SK-N-MC (cell line): Measurements from ENCODE around the gene DSP.

Source experiments
- EZH2 ChIP-seq: fragments of 200-600 bp; sonication (generic); IDR thresholded peaks from one replicate; pipeline ENCODE4 v1.6.1; 2017; ENCODE audit warnings: antibody characterized with exemption
- FOXP2 ChIP-seq: optimal IDR thresholded peaks from 2 replicates; pipeline ENCODE3; 2011; ENCODE audit warnings: mild to moderate bottlenecking, moderate library complexity; ENCODE audit not compliant: insufficient read depth; ENCODE audit errors: extremely low read length, control extremely low read depth
- POLR2AphosphoS5 ChIP-seq: IDR thresholded peaks from 2 replicates; pipeline ENCODE4 v1.6.1; 2012; ENCODE audit warnings: mild to moderate bottlenecking, low read depth, low read length, borderline replicate concordance

DNA sequence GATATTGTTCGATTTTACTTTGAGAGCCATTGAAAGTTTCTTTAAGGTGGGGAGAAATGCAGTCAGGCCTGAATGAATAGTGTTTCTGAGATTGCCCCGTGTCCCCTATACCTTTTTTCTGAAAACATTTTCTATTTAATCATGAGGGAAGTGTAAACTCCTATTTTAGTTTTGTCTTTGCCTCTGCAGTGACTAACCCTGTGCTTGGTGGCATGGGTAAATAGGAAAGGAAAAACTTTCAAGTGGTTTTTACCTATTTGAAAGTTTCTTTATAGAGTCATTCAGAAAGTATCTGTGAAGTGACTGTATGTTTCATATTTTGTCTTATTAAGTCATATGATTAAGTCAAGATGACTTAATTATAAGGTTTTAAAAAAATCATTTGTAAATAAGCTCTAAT, 63.0 kb downstream of the DSP start:
- TF ChIP-seq EZH2, result no peak
- no peak for TF ChIP-seq POLR2AphosphoS5
- no peak for TF ChIP-seq FOXP2
